ENCODE results near the gene ANKRD39.

Gene ANKRD39

DNA sequence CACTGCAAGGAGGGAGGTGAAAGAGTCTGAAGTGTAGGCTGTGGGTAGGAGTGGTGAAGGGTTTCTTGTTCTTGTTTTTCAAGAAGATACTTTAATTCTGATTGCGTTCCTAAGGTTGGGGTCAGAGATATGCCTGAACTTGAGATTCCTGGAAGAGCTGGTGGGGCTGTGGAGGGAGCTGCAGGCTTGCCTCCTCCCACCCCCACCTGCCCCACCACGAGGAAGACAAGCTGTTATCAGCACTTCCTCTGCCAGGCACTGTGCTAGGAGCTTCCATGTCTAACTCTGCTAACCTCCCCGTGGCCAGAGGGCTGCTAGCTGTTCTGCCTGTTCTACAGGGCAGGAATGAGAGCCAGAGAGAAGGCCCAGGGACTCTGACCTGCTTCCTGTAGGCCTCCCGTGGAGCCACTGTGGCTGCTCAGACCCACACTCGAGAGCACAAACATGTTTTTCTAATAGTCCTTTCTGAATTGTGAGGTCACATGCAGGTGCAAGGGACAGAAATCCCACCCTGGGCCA lies 27.7 kb downstream of the ANKRD39 start:
- TF ChIP-seq NFIC (IDR thresholded peaks at IDR 0.05) (no peak), EGR1 (IDR thresholded peaks at IDR 0.05) (no peak), EP300 (IDR thresholded peaks at IDR 0.05; ENCODE audit: borderline replicate concordance) (no peak), USF1 (IDR thresholded peaks at IDR 0.05) (no peak), TEAD4 (IDR thresholded peaks at IDR 0.05) (no peak), TCF12 (IDR thresholded peaks at IDR 0.05; ENCODE audit: low read depth) (no peak), RAD21 (IDR thresholded peaks at IDR 0.05; ENCODE audit: low read depth) (no peak), FOXM1 (IDR thresholded peaks at IDR 0.05; ENCODE audit: borderline replicate concordance, low read depth) (no peak), ZBTB7A (IDR thresholded peaks at IDR 0.05; ENCODE audit: low read depth) (no peak)
- TF ChIP-seq, protein P1, sequence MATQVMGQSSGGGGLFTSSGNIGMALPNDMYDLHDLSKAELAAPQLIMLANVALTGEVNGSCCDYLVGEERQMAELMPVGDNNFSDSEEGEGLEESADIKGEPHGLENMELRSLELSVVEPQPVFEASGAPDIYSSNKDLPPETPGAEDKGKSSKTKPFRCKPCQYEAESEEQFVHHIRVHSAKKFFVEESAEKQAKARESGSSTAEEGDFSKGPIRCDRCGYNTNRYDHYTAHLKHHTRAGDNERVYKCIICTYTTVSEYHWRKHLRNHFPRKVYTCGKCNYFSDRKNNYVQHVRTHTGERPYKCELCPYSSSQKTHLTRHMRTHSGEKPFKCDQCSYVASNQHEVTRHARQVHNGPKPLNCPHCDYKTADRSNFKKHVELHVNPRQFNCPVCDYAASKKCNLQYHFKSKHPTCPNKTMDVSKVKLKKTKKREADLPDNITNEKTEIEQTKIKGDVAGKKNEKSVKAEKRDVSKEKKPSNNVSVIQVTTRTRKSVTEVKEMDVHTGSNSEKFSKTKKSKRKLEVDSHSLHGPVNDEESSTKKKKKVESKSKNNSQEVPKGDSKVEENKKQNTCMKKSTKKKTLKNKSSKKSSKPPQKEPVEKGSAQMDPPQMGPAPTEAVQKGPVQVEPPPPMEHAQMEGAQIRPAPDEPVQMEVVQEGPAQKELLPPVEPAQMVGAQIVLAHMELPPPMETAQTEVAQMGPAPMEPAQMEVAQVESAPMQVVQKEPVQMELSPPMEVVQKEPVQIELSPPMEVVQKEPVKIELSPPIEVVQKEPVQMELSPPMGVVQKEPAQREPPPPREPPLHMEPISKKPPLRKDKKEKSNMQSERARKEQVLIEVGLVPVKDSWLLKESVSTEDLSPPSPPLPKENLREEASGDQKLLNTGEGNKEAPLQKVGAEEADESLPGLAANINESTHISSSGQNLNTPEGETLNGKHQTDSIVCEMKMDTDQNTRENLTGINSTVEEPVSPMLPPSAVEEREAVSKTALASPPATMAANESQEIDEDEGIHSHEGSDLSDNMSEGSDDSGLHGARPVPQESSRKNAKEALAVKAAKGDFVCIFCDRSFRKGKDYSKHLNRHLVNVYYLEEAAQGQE (IDR thresholded peaks at IDR 0.05; ENCODE audit: low read depth): no peak

DNA sequence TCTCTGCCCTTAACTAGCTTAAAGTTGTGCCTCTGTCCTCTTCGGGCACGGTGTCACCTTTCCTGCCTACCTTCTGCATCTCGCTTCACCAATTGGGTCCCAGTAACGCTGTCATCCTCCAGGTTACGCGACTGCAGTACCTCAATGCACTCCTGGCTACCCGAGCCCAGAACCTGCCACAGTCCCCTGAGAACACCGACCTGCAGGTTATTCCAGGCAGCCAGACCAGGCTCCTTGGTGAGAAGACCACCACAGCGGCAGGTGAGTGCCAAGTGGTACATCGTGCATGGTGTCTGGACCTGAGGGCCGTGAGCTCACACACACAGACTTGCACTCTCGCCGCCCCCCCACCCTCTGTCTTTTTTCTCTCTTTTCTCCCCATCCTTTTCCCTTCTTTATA lies 28.9 kb downstream of the ANKRD39 start:
- TF ChIP-seq TEAD4 (IDR thresholded peaks at IDR 0.05) (no peak), EP300 (IDR thresholded peaks at IDR 0.05; ENCODE audit: borderline replicate concordance) (no peak), EGR1 (IDR thresholded peaks at IDR 0.05) (no peak), NFIC (IDR thresholded peaks at IDR 0.05) (no peak), CREB1 (IDR thresholded peaks at IDR 0.05; ENCODE audit: low read depth) (no peak), TAF1 (IDR thresholded peaks at IDR 0.05; ENCODE audit: low read depth) (no peak), CEBPB (IDR thresholded peaks at IDR 0.05) (no peak), USF1 (IDR thresholded peaks at IDR 0.05) (no peak), YY1 (IDR thresholded peaks at IDR 0.05; ENCODE audit: low read depth) (no peak), RAD21 (IDR thresholded peaks at IDR 0.05; ENCODE audit: low read depth) (no peak), MAX (IDR thresholded peaks at IDR 0.05) (no peak), TCF12 (IDR thresholded peaks at IDR 0.05; ENCODE audit: low read depth) (no peak), ZBTB7A (IDR thresholded peaks at IDR 0.05; ENCODE audit: low read depth) (no peak)
- TF ChIP-seq, protein P1 (IDR thresholded peaks at IDR 0.05; ENCODE audit: low read depth): no peak

DNA sequence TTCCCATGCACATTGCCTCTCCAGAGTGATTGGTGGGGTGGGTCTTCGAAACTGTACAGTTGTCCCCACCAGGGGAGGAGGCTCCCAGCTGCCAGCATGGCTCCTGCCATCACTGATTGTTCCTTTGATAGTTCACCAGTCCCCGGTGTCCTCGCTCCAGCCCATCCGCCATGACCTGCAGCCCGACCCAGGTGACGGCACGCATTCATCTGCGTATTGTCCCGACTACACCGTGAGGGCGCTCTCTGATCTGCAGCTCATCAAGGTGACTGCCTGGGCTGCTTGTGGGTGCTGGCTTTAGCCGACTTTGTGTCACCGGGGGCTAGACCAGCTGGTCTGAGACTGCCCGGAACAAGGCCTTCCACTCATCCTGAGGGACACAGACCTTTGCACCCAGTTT lies 29.4 kb downstream of the ANKRD39 start:
- TF ChIP-seq EGR1 (IDR thresholded peaks at IDR 0.05): no peak
- TF ChIP-seq CREB1 (IDR thresholded peaks at IDR 0.05; ENCODE audit: low read depth): no peak
- no peak for TF ChIP-seq FOXM1 (IDR thresholded peaks at IDR 0.05; ENCODE audit: borderline replicate concordance, low read depth)
- TF ChIP-seq TAF1 (IDR thresholded peaks at IDR 0.05; ENCODE audit: low read depth): no peak
- TF ChIP-seq MAX (IDR thresholded peaks at IDR 0.05): no peak
- TF ChIP-seq CEBPB (IDR thresholded peaks at IDR 0.05): no peak
- no peak for TF ChIP-seq YY1 (IDR thresholded peaks at IDR 0.05; ENCODE audit: low read depth)
- TF ChIP-seq USF1 (IDR thresholded peaks at IDR 0.05): no peak
- no peak for TF ChIP-seq TEAD4 (IDR thresholded peaks at IDR 0.05)
- no peak for TF ChIP-seq NFIC (IDR thresholded peaks at IDR 0.05)
- no peak for TF ChIP-seq EP300 (IDR thresholded peaks at IDR 0.05; ENCODE audit: borderline replicate concordance)
- TF ChIP-seq TCF12 (IDR thresholded peaks at IDR 0.05; ENCODE audit: low read depth): no peak
- no peak for TF ChIP-seq ZBTB7A (IDR thresholded peaks at IDR 0.05; ENCODE audit: low read depth)
- TF ChIP-seq, protein P1 (IDR thresholded peaks at IDR 0.05; ENCODE audit: low read depth): no peak
